SK-N-SH (cell line): Measurements from ENCODE around the gene GAB2. TPM values are rescaled to one million over a fixed set of nuclear protein-coding genes. Genes with fewer than 3 reads are reported as not detected.

Experiments used
- CTCF ChIA-PET: fragments of 300-600, 350-600 bp; formaldehyde crosslinking; extraction: SDS; loops from one replicate; lab custom pipeline; 2021; lab: Yijun Ruan, JAX
- POLR2A ChIA-PET: fragments of 350-600 bp; sonication (Branson Sonifier 250); formaldehyde crosslinking; extraction: SDS; loops from one replicate; lab custom pipeline; 2020; ENCODE audit warnings: antibody characterized with exemption, inconsistent platforms; lab: Yijun Ruan, JAX
- DNase-seq: peaks from one replicate; pipeline ENCODE4 v3.0.0; 2012
- H2AFZ ChIP-seq: fragments of 200-600 bp; sonication (generic); 2 replicates; pipeline ENCODE4 v1.8.1; 2016; ENCODE audit warnings: antibody characterized with exemption, mild to moderate bottlenecking, low read depth
- H3F3A ChIP-seq: fragments of 200-600 bp; sonication (generic); replicated peaks from 2 replicates; pipeline ENCODE3; 2016; ENCODE audit warnings: antibody characterized with exemption, mild to moderate bottlenecking; ENCODE audit not compliant: insufficient read depth
- H3K27ac ChIP-seq, 2 experiments: fragments of 200-500 bp in 1 of 2; fragments of 200-600 bp in 1 of 2; sonication (Bioruptor generic) in 1 of 2; sonication (generic), shearing (Covaris generic) in 1 of 2; 2 replicates each; pipeline versions ENCODE4 v1.5.1 to v1.6.1; 2014 to 2016; ENCODE audit warnings: low read depth in 2 of 2, inconsistent platforms in 1 of 2, low read length in 1 of 2, mild to moderate bottlenecking in 1 of 2, mixed read lengths in 1 of 2
- H3K27me3 ChIP-seq: fragments of 200-600 bp; sonication (generic), shearing (Covaris generic); 2 replicates; pipeline ENCODE4 v1.6.1; 2016; ENCODE audit warnings: mixed run types; ENCODE audit not compliant: insufficient read depth
- H3K36me3 ChIP-seq, 2 experiments: fragments of 200-500 bp in 1 of 2; fragments of 200-600 bp in 1 of 2; sonication (Bioruptor generic) in 1 of 2; sonication (generic) in 1 of 2; replicated peaks in 1 of 2; 2 replicates each; pipeline versions ENCODE3 to v1.5.1; 2014 to 2016; ENCODE audit warnings: low read length in 1 of 2, mild to moderate bottlenecking in 1 of 2; ENCODE audit not compliant: insufficient read depth in 2 of 2, control insufficient read depth in 1 of 2
- H3K4me1 ChIP-seq, 2 experiments: fragments of 200-500 bp in 1 of 2; fragments of 200-600 bp in 1 of 2; sonication (Bioruptor generic) in 1 of 2; sonication (generic), shearing (Covaris generic) in 1 of 2; 2 replicates each; pipeline versions ENCODE4 v1.5.1 to v1.6.1; 2014 to 2016; ENCODE audit warnings: low read depth in 1 of 2, low read length in 1 of 2, mixed run types in 1 of 2; ENCODE audit not compliant: insufficient read depth in 2 of 2, control insufficient read depth in 1 of 2
- H3K4me2 ChIP-seq: fragments of 200-600 bp; sonication (generic), shearing (Covaris generic); 2 replicates; pipeline ENCODE4 v1.6.1; 2017; ENCODE audit warnings: mixed run types
- H3K4me3 ChIP-seq, 2 experiments: fragments of 200-500 bp in 1 of 2; fragments of 200-600 bp in 1 of 2; sonication (Bioruptor generic) in 1 of 2; sonication (generic), shearing (Covaris generic) in 1 of 2; 2 replicates each; pipeline versions ENCODE4 v1.5.1 to v1.8.1; 2014 to 2016; ENCODE audit warnings: low read depth in 2 of 2, inconsistent platforms in 1 of 2, low read length in 1 of 2, mild to moderate bottlenecking in 1 of 2, mixed read lengths in 1 of 2, moderate library complexity in 1 of 2
- H3K79me2 ChIP-seq: fragments of 200-600 bp; sonication (generic); 2 replicates; pipeline ENCODE4 v1.8.1; 2017; ENCODE audit warnings: mild to moderate bottlenecking; ENCODE audit not compliant: insufficient read depth
- H3K9ac ChIP-seq: fragments of 200-600 bp; sonication (generic); 2 replicates; pipeline ENCODE4 v1.6.1; 2017; ENCODE audit warnings: mixed run types
- H3K9me2 ChIP-seq: fragments of 200-600 bp; sonication (generic); 2 replicates; pipeline ENCODE4 v1.6.1; 2017; ENCODE audit warnings: mixed run types
- H3K9me3 ChIP-seq: fragments of 200-600 bp; sonication (generic); 2 replicates; pipeline ENCODE4 v1.6.1; 2017; ENCODE audit warnings: mixed run types, mild to moderate bottlenecking, moderate library complexity
- H4K20me1 ChIP-seq: fragments of 200-600 bp; sonication (generic); 2 replicates; pipeline ENCODE4 v1.6.1; 2017; ENCODE audit warnings: mild to moderate bottlenecking, mixed run types; ENCODE audit not compliant: insufficient read depth
- CTCF ChIP-seq: fragments of 200-600 bp; sonication (generic); IDR thresholded peaks from 2 replicates; pipeline ENCODE4 v1.6.1; 2017; ENCODE audit warnings: antibody characterized with exemption, mild to moderate bottlenecking, moderate library complexity
- EZH2phosphoT487 ChIP-seq: fragments of 200-600 bp; sonication (generic); IDR thresholded peaks from 2 replicates; pipeline ENCODE4 v1.6.1; 2017; ENCODE audit warnings: low read depth, mixed run types, mild to moderate bottlenecking, antibody characterized with exemption, moderate library complexity, borderline replicate concordance
- FOSL2 ChIP-seq: IDR thresholded peaks from 2 replicates; pipeline ENCODE4 v1.4.0; 2012; ENCODE audit warnings: low read depth, mild to moderate bottlenecking, moderate library complexity, borderline replicate concordance
- GATA2 ChIP-seq: sonication (generic); formaldehyde crosslinking; IDR thresholded peaks from 2 replicates; pipeline ENCODE4 v1.5.0; 2020; ENCODE audit warnings: mild to moderate bottlenecking, missing genetic modification reagents
- IRF3 ChIP-seq: fragments of 150-350 bp; IDR thresholded peaks from 2 replicates; pipeline ENCODE4 v1.6.1; 2016; ENCODE audit warnings: mild to moderate bottlenecking, low read depth, low read length
- MAX ChIP-seq: IDR thresholded peaks from 2 replicates; pipeline ENCODE4 v1.4.0; 2012; ENCODE audit warnings: low read depth
- MXI1 ChIP-seq: IDR thresholded peaks from 2 replicates; pipeline ENCODE4 v1.6.1; 2012; ENCODE audit warnings: mild to moderate bottlenecking, low read depth, low read length, improper control_type of control experiment
- NRF1 ChIP-seq: IDR thresholded peaks from 2 replicates; pipeline ENCODE4 v1.6.1; 2012; ENCODE audit warnings: low read depth, mild to moderate bottlenecking, low read length
- PBX3 ChIP-seq: IDR thresholded peaks from 2 replicates; pipeline ENCODE4; 2012
- POLR2AphosphoS5 ChIP-seq: IDR thresholded peaks from 2 replicates; pipeline ENCODE4 v1.6.1; 2012; ENCODE audit warnings: low read depth, low read length
- RAD21 ChIP-seq: IDR thresholded peaks from 2 replicates; pipeline ENCODE4 v1.6.1; 2012; ENCODE audit warnings: mild to moderate bottlenecking, low read length
- RCOR1 ChIP-seq: fragments of 150-350 bp; IDR thresholded peaks from 2 replicates; pipeline ENCODE4 v1.6.1; 2017; ENCODE audit warnings: antibody characterized with exemption, low read length
- REST ChIP-seq: IDR thresholded peaks from 2 replicates; pipeline ENCODE4 v1.6.1; 2012; ENCODE audit warnings: mild to moderate bottlenecking, low read depth, low read length, moderate library complexity
- RFX5 ChIP-seq: IDR thresholded peaks from 2 replicates; pipeline ENCODE4 v1.6.1; 2012; ENCODE audit warnings: mild to moderate bottlenecking, improper control_type of control experiment, low read length
- SIN3A ChIP-seq: IDR thresholded peaks from 2 replicates; pipeline ENCODE4 v1.6.1; 2012; ENCODE audit warnings: low read depth, mild to moderate bottlenecking, low read length, moderate library complexity, borderline replicate concordance
- SMC3 ChIP-seq: IDR thresholded peaks from 2 replicates; pipeline ENCODE4 v1.6.1; 2012; ENCODE audit warnings: low read depth, low read length, improper control_type of control experiment
- TAF1 ChIP-seq: IDR thresholded peaks from 2 replicates; pipeline ENCODE4 v1.6.1; 2012; ENCODE audit warnings: low read depth, mild to moderate bottlenecking, low read length, moderate library complexity, borderline replicate concordance
- TEAD4 ChIP-seq: IDR thresholded peaks from 2 replicates; pipeline ENCODE4 v1.4.0; 2012; ENCODE audit warnings: mild to moderate bottlenecking, borderline replicate concordance; ENCODE audit not compliant: insufficient read depth
- USF1 ChIP-seq: IDR thresholded peaks from 2 replicates; pipeline ENCODE4 v1.4.0; 2012; ENCODE audit warnings: low read depth, borderline replicate concordance
- YY1 ChIP-seq: IDR thresholded peaks from 2 replicates; pipeline ENCODE4 v1.4.0; 2012; ENCODE audit warnings: low read depth, mild to moderate bottlenecking
- polyA plus RNA-seq, 3 experiments: library from polyadenylated mRNA; depleted of rRNA; stranded (reverse); fragments of >200 nt; gene quantifications; 2 replicates each; pipeline ENCODE4 v1.2.3, GENCODE V29; 2012

The GAB2 gene
- polyA plus RNA-seq, 1 of the 3 experiments (the other 2 are of a cell fraction): 5.6 TPM

- TF ChIP-seq NRF1 (no peak), POLR2AphosphoS5 (no peak), SMC3 (no peak), RCOR1 (no peak), YY1 (no peak), FOSL2 (no peak), SIN3A (no peak), EZH2phosphoT487 (no peak), IRF3 (no peak), MAX (no peak), CTCF (no peak), TEAD4 (no peak), RFX5 (no peak), MXI1 (no peak), PBX3 (no peak), GATA2 (no peak), TAF1 (no peak), USF1 (no peak), REST (no peak), RAD21 (no peak)
- ChIA-PET POLR2A (interaction anchor here (1.2 kb wide), 1 partner anchor 11 kb away, joined by 5 read pairs; no protein-coding TSS in a partner anchor), CTCF (interaction anchor here (0.6 to 1.4 kb wide), 3 partner anchors 11 to 34 kb away, joined by 3 to 4 read pairs (median 3); no protein-coding TSS in a partner anchor)
- H3K4me1 ChIP-seq: peaks cover 0 to 31% of the 10 kb centered on the region in 2 experiments; a peak in 1 of 4 replicates
- no peak overlapping the region for H3K9ac ChIP-seq
- no peak overlapping the region for H2AFZ ChIP-seq
- H3K27me3 ChIP-seq: no peaks in the 10 kb centered on the region
- H4K20me1 ChIP-seq: no peaks in the 10 kb centered on the region
- H3K4me3 ChIP-seq: no peak overlapping the region
- no peak for DNase-seq
- peak overlapping the region in 1 of 2 experiments; percentile 48; a peak in 1 of 4 replicates for H3K27ac ChIP-seq
- no peak overlapping the region for H3K4me2 ChIP-seq
- no peaks in the 10 kb centered on the region for H3K9me3 ChIP-seq
- H3K36me3 ChIP-seq: no peaks in the 10 kb centered on the region
- no peaks in the 10 kb centered on the region for H3K9me2 ChIP-seq
- H3F3A ChIP-seq: no peaks in the 10 kb centered on the region
- 0 out of 2 replicates have a peak, but pooled peaks cover 6% of the 10 kb centered on the region for H3K79me2 ChIP-seq
These were observed 154.9 kb downstream of the GAB2 start for GRCh38 chr11:78262691-78263090.
